Measurements from ENCODE around the gene BLTP2.
"Not testable (repeated sequence)": the region's sequence is repeated elsewhere in the genome, so short reads cannot be mapped to it uniquely, and the experiment has no call there.

Gene BLTP2

GRCh38 chr17:28612936-28613872, 31.8 kb downstream of the BLTP2 start:
- in situ Hi-C loops (cut with MboI; ENCODE audit: low pct_unique_long_range_greater_than_20kb, low sequenced_read_pairs): no loop called here
- peak; percentile 32 for DNase-seq

DNA sequence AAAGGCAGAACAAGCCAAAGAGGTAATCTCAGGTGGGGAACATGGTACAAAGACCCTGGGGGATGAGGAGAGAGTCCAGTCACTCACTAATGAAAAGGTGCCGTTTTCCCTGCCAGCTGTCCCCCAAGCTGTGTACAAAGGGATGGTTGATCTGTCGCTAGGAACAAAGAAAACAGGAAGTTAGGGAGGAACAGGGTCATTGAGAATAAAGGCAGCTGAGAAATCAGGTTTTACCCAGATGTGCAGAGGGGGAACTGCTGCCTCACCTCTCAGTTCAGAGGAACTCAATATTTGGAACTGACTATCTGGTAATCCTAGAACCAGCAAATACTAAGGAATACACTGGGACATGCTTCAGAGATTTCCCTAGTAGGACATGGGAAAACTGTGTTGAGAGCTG, 32.4 kb downstream of the BLTP2 start:
- DNase-seq: peak; percentile 45
- in situ Hi-C loops (cut with MboI; ENCODE audit: low pct_unique_long_range_greater_than_20kb, low sequenced_read_pairs): no loop called here

- in situ Hi-C loops (cut with MboI; ENCODE audit: low pct_unique_long_range_greater_than_20kb, low sequenced_read_pairs): no loop called here
- DNase-seq: no peak
These were observed 34.6 kb downstream of the BLTP2 start for GRCh38 chr17:28610376-28610775.

DNA sequence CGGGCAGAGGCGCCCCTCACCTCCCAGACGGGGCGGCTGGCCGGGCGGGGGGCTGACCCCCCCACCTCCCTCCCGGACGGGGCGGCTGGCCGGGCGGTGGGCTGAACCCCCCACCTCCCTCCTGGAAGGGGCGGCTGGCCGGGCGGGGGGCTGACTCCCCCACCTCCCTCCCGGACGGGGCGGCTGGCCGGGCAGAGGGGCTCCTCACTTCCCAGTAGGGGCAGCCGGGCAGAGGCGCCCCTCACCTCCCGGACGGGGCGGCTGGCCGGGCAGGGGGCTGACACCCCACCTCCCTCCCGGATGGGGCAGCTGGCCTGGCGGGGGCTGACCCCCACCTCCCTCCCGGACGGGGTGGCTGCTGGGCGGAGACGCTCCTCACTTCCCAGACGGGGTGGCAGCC, 40.9 kb downstream of the BLTP2 start:
- in situ Hi-C loops (cut with MboI; ENCODE audit: low pct_unique_long_range_greater_than_20kb, low sequenced_read_pairs); DNase-seq: not testable (repeated sequence)

GRCh38 chr17:28599311-28600184, 45.4 kb downstream of the BLTP2 start:
- DNase-seq: peak; percentile 73
- in situ Hi-C loops (cut with MboI; ENCODE audit: low pct_unique_long_range_greater_than_20kb, low sequenced_read_pairs): no loop called here

DNA sequence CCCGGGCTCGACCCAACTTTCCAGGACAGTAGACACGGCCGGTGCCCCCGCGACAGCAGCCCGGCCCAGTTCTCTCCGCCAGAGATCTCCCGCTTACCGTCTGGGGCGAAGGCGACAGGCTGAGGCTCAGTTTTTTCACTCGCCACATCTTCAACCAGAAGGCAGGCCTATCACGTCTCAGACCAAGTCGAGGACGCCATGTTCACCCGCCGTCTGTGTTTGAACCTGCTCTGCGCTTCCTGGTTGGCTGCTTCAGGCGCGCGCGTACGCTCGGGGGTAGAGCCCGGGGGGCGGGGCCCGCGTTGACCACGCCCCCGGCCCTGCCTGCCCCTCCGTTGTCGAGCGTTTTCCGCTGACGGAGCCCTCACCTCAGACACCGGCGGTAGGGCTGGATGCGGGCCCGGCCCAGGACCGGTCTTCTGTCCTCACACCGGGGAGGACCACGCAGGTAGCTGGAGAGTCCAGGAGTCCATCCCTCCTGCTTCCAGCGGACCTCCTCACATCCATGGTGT, 46.1 kb downstream of the BLTP2 start, which contains the start of gene SPAG5:
Gene SPAG5 (minus strand): TSS at position 227 of the 512 bp plus-strand sequence. CDS start 79 bp downstream, at position 148.
- peak; percentile 98 for DNase-seq
- in situ Hi-C loops (cut with MboI; ENCODE audit: low pct_unique_long_range_greater_than_20kb, low sequenced_read_pairs): no loop called here

DNA sequence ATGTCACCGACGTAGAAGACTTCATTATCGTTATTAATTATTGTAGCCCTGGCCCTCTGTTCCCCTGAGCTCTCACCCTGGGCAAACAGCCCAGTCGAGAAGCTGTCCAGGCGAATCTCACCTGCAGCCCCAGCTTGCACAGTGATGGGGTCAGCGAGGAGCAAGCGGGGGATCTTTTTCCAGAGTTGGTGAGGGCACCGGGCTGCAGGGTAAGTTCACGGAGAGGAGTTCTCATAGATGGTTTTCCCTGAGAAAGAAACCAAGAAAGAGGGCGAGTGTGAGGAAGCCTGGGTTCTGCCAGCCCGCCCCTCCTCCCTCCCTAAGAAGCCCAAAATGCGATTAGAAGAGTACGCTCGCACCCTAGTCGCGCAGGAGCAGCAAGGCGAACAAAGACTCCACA, 46.6 kb downstream of the BLTP2 start:
- in situ Hi-C loops (cut with MboI; ENCODE audit: low pct_unique_long_range_greater_than_20kb, low sequenced_read_pairs): no loop called here
- DNase-seq: no peak

GRCh38 chr17:28597606-28598383, 47.2 kb downstream of the BLTP2 start:
- peak; percentile 26 for DNase-seq
- in situ Hi-C loops (cut with MboI; ENCODE audit: low pct_unique_long_range_greater_than_20kb, low sequenced_read_pairs): no loop called here

Data from KBM-7 (cell line).